GM12874 (cell line): Measurements from ENCODE around the gene VSTM2B.

Source experiments
- TF ChIP-seq, protein P1 (sequence below): IDR thresholded peaks from 2 replicates; pipeline ENCODE4 v1.5.1; 2011; ENCODE audit warnings: low read depth, mild to moderate bottlenecking, control low read depth, low read length, moderate library complexity; ENCODE audit not compliant: insufficient read depth

Gene VSTM2B

DNA sequence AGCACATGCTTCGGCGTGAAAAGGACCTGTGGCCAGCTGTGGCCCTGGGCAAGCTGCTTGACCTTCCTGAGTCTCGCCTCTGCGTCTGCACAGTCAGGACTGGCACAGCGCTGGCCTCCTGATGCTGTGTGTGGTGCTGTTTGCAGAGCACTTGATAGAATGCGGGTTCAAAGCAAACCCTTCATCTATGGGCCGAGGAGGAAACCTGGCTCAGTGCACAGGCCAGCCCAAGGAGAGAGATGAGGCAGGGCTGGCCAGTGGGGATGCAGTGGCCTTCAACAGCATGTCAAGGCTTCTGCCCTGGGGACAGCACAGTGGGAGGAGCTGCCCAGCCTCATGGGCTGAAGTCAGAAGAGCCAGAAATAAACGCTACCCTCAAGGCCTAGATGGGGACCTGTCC, 21.3 kb upstream of the VSTM2B start:
- TF ChIP-seq, protein P1, sequence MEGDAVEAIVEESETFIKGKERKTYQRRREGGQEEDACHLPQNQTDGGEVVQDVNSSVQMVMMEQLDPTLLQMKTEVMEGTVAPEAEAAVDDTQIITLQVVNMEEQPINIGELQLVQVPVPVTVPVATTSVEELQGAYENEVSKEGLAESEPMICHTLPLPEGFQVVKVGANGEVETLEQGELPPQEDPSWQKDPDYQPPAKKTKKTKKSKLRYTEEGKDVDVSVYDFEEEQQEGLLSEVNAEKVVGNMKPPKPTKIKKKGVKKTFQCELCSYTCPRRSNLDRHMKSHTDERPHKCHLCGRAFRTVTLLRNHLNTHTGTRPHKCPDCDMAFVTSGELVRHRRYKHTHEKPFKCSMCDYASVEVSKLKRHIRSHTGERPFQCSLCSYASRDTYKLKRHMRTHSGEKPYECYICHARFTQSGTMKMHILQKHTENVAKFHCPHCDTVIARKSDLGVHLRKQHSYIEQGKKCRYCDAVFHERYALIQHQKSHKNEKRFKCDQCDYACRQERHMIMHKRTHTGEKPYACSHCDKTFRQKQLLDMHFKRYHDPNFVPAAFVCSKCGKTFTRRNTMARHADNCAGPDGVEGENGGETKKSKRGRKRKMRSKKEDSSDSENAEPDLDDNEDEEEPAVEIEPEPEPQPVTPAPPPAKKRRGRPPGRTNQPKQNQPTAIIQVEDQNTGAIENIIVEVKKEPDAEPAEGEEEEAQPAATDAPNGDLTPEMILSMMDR, result no peak

DNA sequence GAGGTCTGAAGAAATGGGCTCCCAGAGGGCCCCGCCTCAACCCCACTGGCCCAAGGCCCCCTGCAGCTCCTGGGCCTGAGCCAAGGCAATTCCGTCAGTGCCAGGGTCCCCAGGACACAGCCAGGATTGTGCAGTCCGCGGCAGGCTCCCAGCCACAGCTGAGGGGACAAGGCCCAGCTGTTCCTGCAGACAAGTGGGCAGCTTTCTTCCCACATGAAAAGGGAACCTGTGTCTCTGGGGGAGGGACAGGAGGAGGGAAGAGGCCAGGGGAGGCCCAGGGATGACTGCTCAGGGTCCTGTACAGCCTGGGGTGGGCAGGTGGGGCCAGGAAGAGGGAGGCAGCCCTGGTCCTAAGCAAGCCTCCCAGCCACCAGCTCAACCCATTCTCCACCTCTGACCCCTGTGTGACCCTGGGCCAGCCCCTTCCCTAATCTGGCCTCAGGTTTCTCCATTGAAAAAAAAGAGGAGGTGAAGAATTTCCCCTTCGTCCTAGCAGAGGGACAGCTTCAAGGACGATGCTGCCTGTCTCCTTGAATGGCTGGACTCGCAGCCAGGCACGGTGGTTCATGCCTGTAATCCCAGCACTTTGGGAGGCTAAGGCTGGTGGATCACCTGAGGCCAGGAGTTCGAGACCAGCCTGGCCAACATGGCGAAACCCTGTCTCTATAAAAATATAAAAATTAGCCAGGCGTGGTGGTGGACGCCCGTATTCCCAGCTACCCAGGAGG, 20.5 kb upstream of the VSTM2B start:
- TF ChIP-seq, protein P1, result no peak

DNA sequence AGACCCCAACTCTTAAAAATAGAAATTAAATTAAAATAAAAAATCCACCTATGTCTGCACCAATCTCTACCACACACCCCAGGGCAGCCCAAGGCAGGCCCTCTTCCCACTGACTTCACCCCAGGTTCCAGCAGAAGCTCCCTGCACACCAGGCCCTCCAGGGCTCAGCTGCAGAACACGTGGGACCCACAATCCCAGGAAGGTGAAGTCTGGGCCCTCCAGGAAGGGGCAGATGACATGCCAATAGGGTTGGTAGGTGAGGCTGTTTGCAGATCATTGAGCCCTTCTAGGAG, 19.2 kb upstream of the VSTM2B start:
- TF ChIP-seq, protein P1, result no peak

DNA sequence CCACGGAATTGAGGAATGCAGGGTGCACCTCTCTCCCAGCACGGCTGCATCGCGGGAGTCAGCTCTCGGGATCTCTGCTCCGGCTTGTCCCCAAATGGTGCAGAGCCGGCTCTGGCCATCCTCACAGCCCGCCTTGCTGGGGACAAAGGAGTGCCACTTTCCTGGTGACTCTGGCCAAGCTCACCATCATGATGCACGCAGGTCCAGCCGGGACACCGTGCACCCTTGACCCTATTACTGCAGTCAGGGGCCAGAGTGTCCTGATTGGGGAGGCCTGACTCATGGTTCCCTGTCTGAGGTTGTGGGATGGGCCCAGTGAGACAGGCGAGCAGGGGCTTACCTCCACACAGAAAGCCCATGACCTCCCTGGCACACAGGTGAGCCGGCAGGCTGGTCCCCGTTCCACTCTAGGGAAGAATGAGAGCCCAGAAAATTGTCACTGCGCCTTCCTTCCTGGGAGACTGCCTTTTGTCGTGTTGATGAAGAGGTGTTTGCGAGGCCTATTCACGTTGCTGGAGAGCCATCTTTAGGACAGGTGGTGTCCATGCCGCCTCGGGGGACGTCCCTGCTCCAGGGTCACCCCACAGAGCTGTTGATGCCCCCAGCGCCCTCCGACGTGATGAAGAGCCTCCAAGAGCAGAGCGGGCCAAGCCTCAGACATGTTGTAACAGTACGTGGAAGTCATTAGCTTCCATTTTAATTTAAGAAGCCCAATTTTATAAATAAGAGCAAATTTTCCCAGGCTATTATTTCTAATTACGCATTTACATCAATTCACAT, 18.5 kb upstream of the VSTM2B start:
- TF ChIP-seq, protein P1, result no peak

DNA sequence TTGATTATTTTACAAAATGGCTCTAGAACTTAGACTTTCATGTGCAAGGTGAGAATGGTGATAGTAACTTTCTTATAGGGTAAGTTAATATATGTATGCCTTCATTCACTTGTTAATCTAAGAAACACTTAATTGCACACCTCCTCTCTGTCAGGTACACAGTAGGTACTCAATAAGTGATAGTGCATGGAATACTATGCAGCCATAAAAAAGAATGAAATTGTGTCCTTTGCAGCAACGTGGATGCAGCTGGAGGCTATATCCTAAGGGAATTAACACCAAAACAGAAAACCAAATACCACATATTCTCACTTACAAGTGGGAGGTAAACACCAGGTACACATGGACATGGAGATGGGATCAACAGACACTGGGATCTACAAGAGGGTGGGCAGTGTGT, 17.6 kb upstream of the VSTM2B start:
- TF ChIP-seq, protein P1, result no peak

DNA sequence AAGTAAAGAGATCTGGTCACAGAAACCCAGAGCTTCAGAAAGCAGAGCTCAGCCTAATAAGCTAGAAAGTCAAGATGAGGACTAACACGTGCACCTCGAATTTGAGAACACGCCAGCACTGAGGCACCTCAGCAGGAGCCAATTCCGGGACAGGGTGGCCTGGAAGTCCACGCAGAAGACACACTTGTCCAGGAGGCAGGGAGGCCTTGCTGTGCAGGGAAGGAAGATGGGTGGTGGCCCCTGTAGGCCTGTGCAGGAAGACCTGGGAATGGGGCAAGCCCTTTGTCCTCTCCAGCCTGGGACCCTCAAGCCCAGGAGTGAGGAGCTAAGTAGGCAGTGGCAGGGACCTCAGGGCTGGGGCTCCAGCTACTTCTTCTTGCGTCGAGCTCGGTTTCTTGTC, 16.3 kb upstream of the VSTM2B start:
- TF ChIP-seq, protein P1, result no peak

DNA sequence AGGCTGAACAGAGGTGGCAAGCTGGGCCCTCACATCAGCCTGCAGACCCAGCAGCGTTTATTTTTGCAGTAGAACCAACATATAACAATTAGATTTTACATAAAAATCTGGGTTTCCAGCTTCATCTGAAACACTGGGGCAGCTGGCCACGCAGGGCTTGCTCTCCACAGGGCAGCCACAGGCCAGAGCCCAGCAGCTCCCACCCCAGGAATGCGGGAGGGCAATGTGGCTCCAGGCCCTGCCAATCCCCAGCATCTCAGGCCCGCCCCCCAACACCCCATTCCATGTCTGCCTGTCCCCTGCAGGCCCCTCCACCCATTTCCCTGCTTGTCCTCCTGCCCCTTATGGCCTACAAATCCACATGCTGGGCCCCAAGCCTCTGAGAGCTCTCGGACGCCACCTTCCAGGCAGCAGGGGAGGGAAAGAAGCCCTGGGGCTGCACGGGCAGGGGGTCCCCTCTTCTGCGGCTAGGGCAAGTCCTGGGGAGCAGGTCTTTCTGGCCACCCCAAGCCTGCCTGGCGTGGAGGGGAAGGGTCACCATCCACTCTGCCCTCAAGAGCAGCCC, 15.0 kb upstream of the VSTM2B start:
- TF ChIP-seq, protein P1, result no peak
